Lung microvascular endothelial cell (primary cell): ENCODE measurements around the gene CABLES2. TPM values are rescaled to one million over a fixed set of nuclear protein-coding genes. Genes with fewer than 3 reads are reported as not detected.

Source experiments
- DNase-seq, 2 donors: peaks; one replicate each; pipeline versions ENCODE4 v3.0.0 to v3.0.0-alpha.2; 2010; ENCODE audit warnings: low read depth in 2 of 2
- total RNA-seq: library from RNA; depleted of rRNA; stranded (reverse); fragments of >200 nt; gene quantifications from 2 replicates; pipeline ENCODE4 v1.2.1, GENCODE V29; 2014

The CABLES2 gene
- total RNA-seq, 1 donor from 2014 or later, result 0.40 TPM

- DNase-seq, result no peak
Observed at GRCh38 chr20:62372042-62372993, 34.8 kb downstream of the CABLES2 start.

- DNase-seq, result no peak
Observed at GRCh38 chr20:62371588-62372041, 35.5 kb downstream of the CABLES2 start.

- no peak for DNase-seq
Observed at GRCh38 chr20:62370807-62371587, 36.1 kb downstream of the CABLES2 start.

GRCh38 chr20:62370115-62370806 lies 36.8 kb downstream of the CABLES2 start:
- no peak for DNase-seq

GRCh38 chr20:62369815-62370114 lies 37.3 kb downstream of the CABLES2 start:
- no peak for DNase-seq

GRCh38 chr20:62368976-62369814 lies 37.9 kb downstream of the CABLES2 start:
- peak; percentile 49 to 54 for DNase-seq

- no peak for DNase-seq
Observed at GRCh38 chr20:62368392-62368975, 38.6 kb downstream of the CABLES2 start.

GRCh38 chr20:62367633-62368391 lies 39.3 kb downstream of the CABLES2 start:
- DNase-seq, result no peak

GRCh38 chr20:62367136-62367632 lies 39.9 kb downstream of the CABLES2 start, which contains the start of gene LAMA5:
LAMA5 (minus strand) TSS chr20:62367312; CDS start chr20:62367245, 67 bp downstream.
- peak; percentile 39 to 58 for DNase-seq

- DNase-seq, result no peak
Observed at GRCh38 chr20:62366370-62367135, 40.5 kb downstream of the CABLES2 start.

- peak in 1 of 2 donors; percentile 39 for DNase-seq
Observed at GRCh38 chr20:62365814-62366369, 41.2 kb downstream of the CABLES2 start.

GRCh38 chr20:62364911-62365736 lies 42.0 kb downstream of the CABLES2 start:
- DNase-seq, result peak in 1 of 2 donors; percentile 59

- DNase-seq, result peak; percentile 85
Observed at GRCh38 chr20:62363920-62364851, 42.9 kb downstream of the CABLES2 start.

GRCh38 chr20:62362991-62363919 lies 43.8 kb downstream of the CABLES2 start:
- peak; percentile 51 to 54 for DNase-seq

GRCh38 chr20:62362590-62362940 lies 44.5 kb downstream of the CABLES2 start:
- DNase-seq, result no peak
